OCI-LY1 (cell line): Measurements from ENCODE around the gene NEU3.
"Not testable (repeated sequence)": the region's sequence is repeated elsewhere in the genome, so short reads cannot be mapped to it uniquely, and the experiment has no call there.

ENCODE experiments used
- EZH2 ChIP-seq: fragments of 200-600 bp; sonication (generic), shearing (Covaris generic); IDR thresholded peaks from 2 replicates; pipeline ENCODE4 v1.8.0; 2017; ENCODE audit warnings: borderline replicate concordance, mixed run types, mild to moderate bottlenecking, antibody characterized with exemption, low read length, moderate library complexity, mixed read lengths
- TF ChIP-seq, protein P1 (sequence below): fragments of 200-600 bp; sonication (generic), shearing (Covaris generic); IDR thresholded peaks from 2 replicates; pipeline ENCODE4 v1.5.1; 2017; ENCODE audit warnings: mild to moderate bottlenecking, antibody characterized with exemption, low read length, moderate library complexity, mixed read lengths

DNA sequence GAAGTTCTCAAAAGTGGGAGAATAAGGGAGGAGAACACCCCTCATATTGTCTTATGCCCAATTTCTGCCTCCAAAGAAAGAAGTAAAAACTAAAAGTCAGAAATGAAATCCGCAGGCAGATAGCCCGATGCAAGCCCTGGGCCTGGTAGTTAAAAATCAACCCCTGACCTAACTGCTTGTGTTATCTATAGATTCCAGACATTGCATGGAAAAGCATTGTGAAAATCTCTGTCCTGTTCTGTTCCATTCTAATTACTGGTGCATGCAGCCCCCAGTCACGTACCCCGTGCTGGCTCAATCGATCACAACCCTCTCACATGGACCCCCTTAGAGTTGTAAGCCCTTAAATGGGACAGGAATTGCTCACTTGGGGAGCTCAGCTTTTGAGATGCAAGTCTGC, 57.9 kb downstream of the NEU3 start:
- TF ChIP-seq, protein P1, sequence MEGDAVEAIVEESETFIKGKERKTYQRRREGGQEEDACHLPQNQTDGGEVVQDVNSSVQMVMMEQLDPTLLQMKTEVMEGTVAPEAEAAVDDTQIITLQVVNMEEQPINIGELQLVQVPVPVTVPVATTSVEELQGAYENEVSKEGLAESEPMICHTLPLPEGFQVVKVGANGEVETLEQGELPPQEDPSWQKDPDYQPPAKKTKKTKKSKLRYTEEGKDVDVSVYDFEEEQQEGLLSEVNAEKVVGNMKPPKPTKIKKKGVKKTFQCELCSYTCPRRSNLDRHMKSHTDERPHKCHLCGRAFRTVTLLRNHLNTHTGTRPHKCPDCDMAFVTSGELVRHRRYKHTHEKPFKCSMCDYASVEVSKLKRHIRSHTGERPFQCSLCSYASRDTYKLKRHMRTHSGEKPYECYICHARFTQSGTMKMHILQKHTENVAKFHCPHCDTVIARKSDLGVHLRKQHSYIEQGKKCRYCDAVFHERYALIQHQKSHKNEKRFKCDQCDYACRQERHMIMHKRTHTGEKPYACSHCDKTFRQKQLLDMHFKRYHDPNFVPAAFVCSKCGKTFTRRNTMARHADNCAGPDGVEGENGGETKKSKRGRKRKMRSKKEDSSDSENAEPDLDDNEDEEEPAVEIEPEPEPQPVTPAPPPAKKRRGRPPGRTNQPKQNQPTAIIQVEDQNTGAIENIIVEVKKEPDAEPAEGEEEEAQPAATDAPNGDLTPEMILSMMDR: not testable (repeated sequence)
- TF ChIP-seq EZH2: not testable (repeated sequence)
